ENCODE measurements around the gene WDR31.

GRCh38 chr9:113310538-113310937 lies 29.5 kb downstream of the WDR31 start:
- no peak for TF ChIP-seq EZH2 (IDR thresholded peaks at IDR 0.05; ENCODE audit: low read depth)
- TF ChIP-seq, protein P1, sequence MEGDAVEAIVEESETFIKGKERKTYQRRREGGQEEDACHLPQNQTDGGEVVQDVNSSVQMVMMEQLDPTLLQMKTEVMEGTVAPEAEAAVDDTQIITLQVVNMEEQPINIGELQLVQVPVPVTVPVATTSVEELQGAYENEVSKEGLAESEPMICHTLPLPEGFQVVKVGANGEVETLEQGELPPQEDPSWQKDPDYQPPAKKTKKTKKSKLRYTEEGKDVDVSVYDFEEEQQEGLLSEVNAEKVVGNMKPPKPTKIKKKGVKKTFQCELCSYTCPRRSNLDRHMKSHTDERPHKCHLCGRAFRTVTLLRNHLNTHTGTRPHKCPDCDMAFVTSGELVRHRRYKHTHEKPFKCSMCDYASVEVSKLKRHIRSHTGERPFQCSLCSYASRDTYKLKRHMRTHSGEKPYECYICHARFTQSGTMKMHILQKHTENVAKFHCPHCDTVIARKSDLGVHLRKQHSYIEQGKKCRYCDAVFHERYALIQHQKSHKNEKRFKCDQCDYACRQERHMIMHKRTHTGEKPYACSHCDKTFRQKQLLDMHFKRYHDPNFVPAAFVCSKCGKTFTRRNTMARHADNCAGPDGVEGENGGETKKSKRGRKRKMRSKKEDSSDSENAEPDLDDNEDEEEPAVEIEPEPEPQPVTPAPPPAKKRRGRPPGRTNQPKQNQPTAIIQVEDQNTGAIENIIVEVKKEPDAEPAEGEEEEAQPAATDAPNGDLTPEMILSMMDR (conservative IDR thresholded peaks at IDR 0.05): no peak

Measured in PC-9 (cell line).